ENCODE data around the gene KCNH4.
"Not testable (repeated sequence)": the region's sequence is repeated elsewhere in the genome, so short reads cannot be mapped to it uniquely, and the experiment has no call there.

The KCNH4 gene

GRCh38 chr17:42180922-42181850 lies at the start of gene KCNH4:
Gene KCNH4, minus strand, starts transcription at chr17:42181142. Its CDS starts 197 bp downstream, at chr17:42180945.
- DNase-seq, result peak; percentile 90

- DNase-seq, result no peak
These were observed 49.3 kb upstream of the KCNH4 start for GRCh38 chr17:42230225-42230624.

GRCh38 chr17:42227849-42228700 lies 47.1 kb upstream of the KCNH4 start:
- no peak for DNase-seq

- no peak for DNase-seq
These were observed 44.7 kb upstream of the KCNH4 start for GRCh38 chr17:42225646-42226045.

- no peak for DNase-seq
These were observed 43.7 kb upstream of the KCNH4 start for GRCh38 chr17:42224651-42225050.

GRCh38 chr17:42221886-42222745 lies 41.2 kb upstream of the KCNH4 start:
- DNase-seq, result peak; percentile 54

GRCh38 chr17:42219280-42219679 lies 38.3 kb upstream of the KCNH4 start:
- not testable (repeated sequence) for DNase-seq

GRCh38 chr17:42214156-42214555 lies 33.2 kb upstream of the KCNH4 start:
- no peak for DNase-seq

GRCh38 chr17:42212382-42212781 lies 31.4 kb upstream of the KCNH4 start:
- no peak for DNase-seq

GRCh38 chr17:42211921-42212341 lies 31.0 kb upstream of the KCNH4 start:
- not testable (repeated sequence) for DNase-seq

GRCh38 chr17:42210046-42210445 lies 29.1 kb upstream of the KCNH4 start:
- DNase-seq, result no peak

- not testable (repeated sequence) for DNase-seq
These were observed 25.2 kb upstream of the KCNH4 start for GRCh38 chr17:42206153-42206612.

GRCh38 chr17:42203354-42203753 lies 22.4 kb upstream of the KCNH4 start:
- DNase-seq, result no peak

GRCh38 chr17:42202696-42203095 lies 21.8 kb upstream of the KCNH4 start:
- no peak for DNase-seq

GRCh38 chr17:42202159-42202558 lies 21.2 kb upstream of the KCNH4 start:
- no peak for DNase-seq

GRCh38 chr17:42201458-42201772 lies 20.5 kb upstream of the KCNH4 start:
- DNase-seq, result no peak

- DNase-seq, result no peak
These were observed 19.9 kb upstream of the KCNH4 start for GRCh38 chr17:42200706-42201457.

- no peak for DNase-seq
These were observed 18.6 kb upstream of the KCNH4 start for GRCh38 chr17:42199416-42200011.

- DNase-seq, result peak; percentile 18
These were observed 18.0 kb upstream of the KCNH4 start for GRCh38 chr17:42198897-42199296.

GRCh38 chr17:42197564-42198156 lies 16.7 kb upstream of the KCNH4 start:
- DNase-seq, result no peak
